Neural crest cell (in vitro differentiated cells): ENCODE measurements around the gene SPTBN4. TPM values are rescaled to one million over a fixed set of nuclear protein-coding genes. Genes with fewer than 3 reads are reported as not detected.
"Not testable (repeated sequence)": the region's sequence is repeated elsewhere in the genome, so short reads cannot be mapped to it uniquely, and the experiment has no call there.

ENCODE experiments used
- DNase-seq: peaks from one replicate; pipeline ENCODE4 v3.0.0; 2021; ENCODE audit warnings: low read depth, mixed read lengths, low spot score
- H3K27ac Mint-ChIP-seq: one replicate; pipeline ENCODE4 v1.8.0; 2021; ENCODE audit warnings: mild to moderate bottlenecking, mixed read lengths; ENCODE audit not compliant: unreplicated experiment
- H3K27me3 Mint-ChIP-seq: 2 replicates; pipeline ENCODE4 v1.8.0; 2021; ENCODE audit warnings: low read depth, mild to moderate bottlenecking, mixed read lengths
- H3K36me3 Mint-ChIP-seq: 2 replicates; pipeline ENCODE4 v1.8.0; 2021; ENCODE audit warnings: low read depth, mild to moderate bottlenecking, mixed read lengths
- H3K4me1 Mint-ChIP-seq: 2 replicates; pipeline ENCODE4 v1.8.0; 2021; ENCODE audit warnings: mixed read lengths
- H3K4me3 Mint-ChIP-seq: one replicate; pipeline ENCODE4 v1.8.0; 2021; ENCODE audit warnings: mild to moderate bottlenecking, mixed read lengths
- H3K9me3 Mint-ChIP-seq: 2 replicates; pipeline ENCODE4 v1.8.0; 2021; ENCODE audit warnings: mixed read lengths
- CTCF ChIP-seq: fragments of 200-600 bp; sonication (generic); conservative IDR thresholded peaks from 2 replicates; pipeline ENCODE4 v1.5.0; 2021; ENCODE audit warnings: antibody characterized with exemption, mild to moderate bottlenecking
- total RNA-seq: library from RNA; stranded (reverse); gene quantifications from 2 replicates; pipeline ENCODE4 v1.2.1, GENCODE V29; 2021

Gene SPTBN4
- total RNA-seq, 1 donor from 2014 or later, result 0.40 TPM

- Mint-ChIP-seq H3K4me3 (no peak overlapping the region), H3K27me3 (peaks cover 17% of the 10 kb centered on the region), H3K27ac (no peak overlapping the region), H3K4me1 (no peaks in the 10 kb centered on the region), H3K9me3 (no peaks in the 10 kb centered on the region), H3K36me3 (no peaks in the 10 kb centered on the region)
- no peak for DNase-seq
- TF ChIP-seq CTCF, result no peak
These were observed 7.9 kb downstream of the SPTBN4 start for GRCh38 chr19:40474737-40475136.

GRCh38 chr19:40475878-40476644 lies 9.3 kb downstream of the SPTBN4 start:
- H3K4me1 Mint-ChIP-seq, H3K36me3 Mint-ChIP-seq, DNase-seq, H3K27ac Mint-ChIP-seq, H3K4me3 Mint-ChIP-seq, H3K9me3 Mint-ChIP-seq: not testable (repeated sequence)
- peaks cover 21% of the 10 kb centered on the region for H3K27me3 Mint-ChIP-seq

GRCh38 chr19:40486017-40486416 lies 19.2 kb downstream of the SPTBN4 start:
- DNase-seq, result no peak
- Mint-ChIP-seq H3K27me3 (peaks cover 43% of the 10 kb centered on the region), H3K4me1 (peaks cover 10% of the 10 kb centered on the region), H3K36me3 (peaks cover 2% of the 10 kb centered on the region), H3K9me3 (peaks cover 4% of the 10 kb centered on the region), H3K27ac (no peak overlapping the region), H3K4me3 (no peak overlapping the region)
- no peak for TF ChIP-seq CTCF

- Mint-ChIP-seq H3K9me3 (peaks cover 7% of the 10 kb centered on the region), H3K27ac (no peak overlapping the region), H3K4me1 (peaks cover 10% of the 10 kb centered on the region), H3K27me3 (peaks cover 57% of the 10 kb centered on the region), H3K36me3 (peaks cover 2% of the 10 kb centered on the region), H3K4me3 (no peak overlapping the region)
- TF ChIP-seq CTCF, result no peak
- no peak for DNase-seq
These were observed 23.1 kb downstream of the SPTBN4 start for GRCh38 chr19:40489882-40490230.

- H3K27me3 Mint-ChIP-seq, result peaks cover 55% of the 10 kb centered on the region
- H3K27ac Mint-ChIP-seq, result no peak overlapping the region
- H3K9me3 Mint-ChIP-seq, result peaks cover 7% of the 10 kb centered on the region
- peaks cover 7% of the 10 kb centered on the region for H3K4me1 Mint-ChIP-seq
- H3K36me3 Mint-ChIP-seq, result peaks cover 2% of the 10 kb centered on the region
- DNase-seq, result no peak
- H3K4me3 Mint-ChIP-seq, result no peak overlapping the region
- TF ChIP-seq CTCF, result no peak
These were observed 25.5 kb downstream of the SPTBN4 start for GRCh38 chr19:40492274-40492673.

- H3K27me3 Mint-ChIP-seq, result peaks cover 48% of the 10 kb centered on the region
- H3K4me1 Mint-ChIP-seq, result no peaks in the 10 kb centered on the region
- TF ChIP-seq CTCF, result no peak
- H3K27ac Mint-ChIP-seq, result no peak overlapping the region
- DNase-seq, result no peak
- no peak overlapping the region for H3K4me3 Mint-ChIP-seq
- H3K36me3 Mint-ChIP-seq, result no peaks in the 10 kb centered on the region
- peaks cover 3% of the 10 kb centered on the region for H3K9me3 Mint-ChIP-seq
These were observed 27.0 kb downstream of the SPTBN4 start for GRCh38 chr19:40493778-40494177.
